ENCODE data around the gene MAST4.

GRCh38 chr5:67160985-67161384 is 564.8 kb downstream of the MAST4 start:
- no peak for TF ChIP-seq CTCF (IDR thresholded peaks at IDR 0.05; ENCODE audit: low read length)
- TF ChIP-seq EZH2 (optimal IDR thresholded peaks at IDR 0.05; ENCODE audit: low read depth, low read length), result no peak

Data from MM.1S (cell line).